PC-3 (cell line): ENCODE measurements around the gene C9orf43. TPM values are rescaled to one million over a fixed set of nuclear protein-coding genes. Genes with fewer than 3 reads are reported as not detected.

Source experiments
- ATAC-seq: fragments of 200-7000 bp; cut with Tn5 transposase; 2 replicates; pipeline ENCODE4 v1.9.1; 2020; ENCODE audit warnings: mild to moderate bottlenecking, moderate library complexity
- BruUV-seq: library from RNA; stranded (reverse); fragments of 400-500 nt; replicated peaks from 2 replicates; lab custom pipeline; 2021; lab: Mats Ljungman, UMichigan
- CTCF ChIA-PET: fragments of 300-600 bp; sonication (Branson Sonifier 250); formaldehyde crosslinking; loops from one replicate; lab custom pipeline; 2022; ENCODE audit warnings: antibody characterized with exemption; lab: Charles Lee
- POLR2A ChIA-PET: fragments of 300-600 bp; sonication (Branson Sonifier 250); formaldehyde crosslinking; loops from one replicate; lab custom pipeline; 2022; ENCODE audit warnings: antibody characterized with exemption; ENCODE audit not compliant: unreplicated experiment; lab: Charles Lee
- DNase-seq: peaks from one replicate; pipeline ENCODE4 v3.0.0-alpha.2; 2015
- H2AFZ ChIP-seq: fragments of 300-600 bp; sonication (generic); 2 replicates; pipeline ENCODE4 v1.6.0; 2016; ENCODE audit warnings: antibody characterized with exemption, low read length
- H3F3A ChIP-seq: fragments of 300-600 bp; sonication (generic); one replicate; pipeline ENCODE4 v1.6.0; 2017; ENCODE audit warnings: antibody characterized with exemption, low read length, control low read depth, mild to moderate bottlenecking; ENCODE audit not compliant: unreplicated experiment
- H3K27ac ChIP-seq: fragments of 300-600 bp; sonication (generic); 2 replicates; pipeline ENCODE4 v1.5.1; 2016; ENCODE audit warnings: mild to moderate bottlenecking, low read length
- H3K27me3 ChIP-seq: fragments of 300-600 bp; sonication (generic); 2 replicates; pipeline ENCODE4 v1.6.1; 2016; ENCODE audit warnings: low read length, mixed read lengths
- H3K36me3 ChIP-seq: fragments of 300-600 bp; sonication (generic); 2 replicates; pipeline ENCODE4 v1.6.1; 2016; ENCODE audit warnings: low read depth, mixed run types, low read length, mixed read lengths
- H3K4me1 ChIP-seq: fragments of 300-600 bp; sonication (generic); 2 replicates; pipeline ENCODE4 v1.5.1; 2016; ENCODE audit warnings: low read length; ENCODE audit not compliant: insufficient read depth
- H3K4me2 ChIP-seq: fragments of 300-600 bp; sonication (generic); 2 replicates; pipeline ENCODE4 v1.6.0; 2016; ENCODE audit warnings: low read length
- H3K4me3 ChIP-seq: fragments of 300-600 bp; sonication (generic); 2 replicates; pipeline ENCODE4 v1.5.1; 2016; ENCODE audit warnings: mild to moderate bottlenecking, low read length, mixed read lengths
- H3K79me2 ChIP-seq: fragments of 300-600 bp; sonication (generic); 2 replicates; pipeline ENCODE4 v1.6.1; 2017; ENCODE audit warnings: low read length, mixed read lengths
- H3K9ac ChIP-seq: fragments of 300-600 bp; sonication (generic); 2 replicates; pipeline ENCODE4 v1.6.0; 2016; ENCODE audit warnings: mild to moderate bottlenecking, low read length
- H3K9me2 ChIP-seq: fragments of 300-600 bp; sonication (generic); replicated peaks from 2 replicates; pipeline ENCODE4 v1.6.1; 2016; ENCODE audit warnings: mixed run types, low read length, mixed read lengths
- H3K9me3 ChIP-seq: fragments of 300-600 bp; sonication (generic); 2 replicates; pipeline ENCODE4 v1.6.1; 2016; ENCODE audit warnings: low read length, mixed read lengths
- H4K20me1 ChIP-seq: fragments of 300-600 bp; sonication (generic); 2 replicates; pipeline ENCODE4 v1.6.1; 2016; ENCODE audit warnings: low read length, mixed read lengths
- EZH2 ChIP-seq: fragments of 300-600 bp; sonication (generic); IDR thresholded peaks from one replicate; pipeline ENCODE4 v1.6.1; 2017; ENCODE audit warnings: antibody characterized with exemption, mild to moderate bottlenecking, low read length; ENCODE audit not compliant: unreplicated experiment
- EZH2phosphoT487 ChIP-seq: fragments of 300-600 bp; sonication (generic); IDR thresholded peaks from 2 replicates; pipeline ENCODE4 v1.6.1; 2018; ENCODE audit warnings: mild to moderate bottlenecking, antibody characterized with exemption, low read length, borderline replicate concordance
- intact Hi-C: fragments of 100-400 bp; cut with micrococcal nuclease; formaldehyde crosslinking; loops from 2 replicates; pipeline ENCODE4 v1.9.0; 2023
- total RNA-seq: library from RNA; depleted of rRNA; stranded (reverse); fragments of >200 nt; gene quantifications from 2 replicates; pipeline ENCODE4 v1.2.3, GENCODE V29; 2014
- TF ChIP-seq, protein P1 (sequence below): fragments of 300-600 bp; sonication (generic); conservative IDR thresholded peaks from 2 replicates; pipeline ENCODE4 v1.5.1; 2017; ENCODE audit warnings: antibody characterized with exemption, low read depth, mild to moderate bottlenecking, low read length

C9orf43 gene
- total RNA-seq, 1 experiment from 2014 or later = 0.29 TPM

DNA sequence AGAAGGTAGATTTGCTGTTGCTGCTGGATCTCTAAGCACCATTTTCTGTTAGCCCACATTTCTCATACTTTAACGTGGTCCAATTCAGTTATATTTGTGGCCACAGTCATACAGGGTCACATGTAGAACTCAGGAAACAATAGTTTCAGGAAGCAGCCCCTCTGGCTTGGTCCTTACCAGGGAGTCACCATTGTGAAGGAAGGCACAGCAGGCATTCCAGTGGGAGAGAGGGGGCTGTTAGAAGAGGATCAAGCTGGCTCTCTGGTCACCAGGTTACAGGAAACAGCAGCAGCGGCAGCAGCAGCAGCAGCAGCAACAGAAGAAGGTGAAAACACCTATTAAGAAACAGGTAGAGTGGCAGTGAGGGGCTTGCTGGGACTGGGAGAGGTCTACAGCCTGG lies 14.5 kb downstream of the C9orf43 start:
- intact Hi-C loops = no loop called here
- no TSS peak for BruUV-seq
- CTCF ChIA-PET = no interaction called here

DNA sequence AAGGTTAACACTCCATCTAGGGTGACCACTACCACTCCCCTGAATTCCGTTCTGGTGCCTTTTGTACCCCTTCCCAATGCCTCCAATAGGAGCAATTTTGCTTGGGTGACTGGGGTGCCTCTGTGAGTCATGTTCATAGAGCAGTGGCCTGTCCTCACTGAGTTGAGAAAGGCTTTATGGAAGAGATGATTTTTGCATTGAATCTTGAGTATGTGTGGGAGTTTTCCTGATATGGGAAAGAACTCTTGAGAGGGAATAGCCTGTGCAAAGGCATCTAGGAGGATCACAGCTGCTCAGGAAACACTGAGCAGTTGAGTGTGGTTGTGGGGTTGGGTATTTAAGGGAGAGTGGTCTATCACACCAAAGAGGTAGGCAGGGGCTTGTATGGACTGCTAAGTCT lies 16.2 kb downstream of the C9orf43 start:
- Histone ChIP-seq H3K9me2 (no peaks in the 10 kb centered on the region), H3K4me1 (no peaks in the 10 kb centered on the region), H3K9ac (no peak overlapping the region), H4K20me1 (no peaks in the 10 kb centered on the region), H3K27ac (no peak overlapping the region), H3K27me3 (no peaks in the 10 kb centered on the region), H3K4me3 (no peak overlapping the region), H3K36me3 (no peaks in the 10 kb centered on the region), H2AFZ (no peak overlapping the region), H3F3A (no peaks in the 10 kb centered on the region), H3K79me2 (no peaks in the 10 kb centered on the region), H3K4me2 (no peak overlapping the region), H3K9me3 (no peaks in the 10 kb centered on the region)
- BruUV-seq = no TSS peak
- TF ChIP-seq EZH2phosphoT487 = no peak
- TF ChIP-seq, protein P1, sequence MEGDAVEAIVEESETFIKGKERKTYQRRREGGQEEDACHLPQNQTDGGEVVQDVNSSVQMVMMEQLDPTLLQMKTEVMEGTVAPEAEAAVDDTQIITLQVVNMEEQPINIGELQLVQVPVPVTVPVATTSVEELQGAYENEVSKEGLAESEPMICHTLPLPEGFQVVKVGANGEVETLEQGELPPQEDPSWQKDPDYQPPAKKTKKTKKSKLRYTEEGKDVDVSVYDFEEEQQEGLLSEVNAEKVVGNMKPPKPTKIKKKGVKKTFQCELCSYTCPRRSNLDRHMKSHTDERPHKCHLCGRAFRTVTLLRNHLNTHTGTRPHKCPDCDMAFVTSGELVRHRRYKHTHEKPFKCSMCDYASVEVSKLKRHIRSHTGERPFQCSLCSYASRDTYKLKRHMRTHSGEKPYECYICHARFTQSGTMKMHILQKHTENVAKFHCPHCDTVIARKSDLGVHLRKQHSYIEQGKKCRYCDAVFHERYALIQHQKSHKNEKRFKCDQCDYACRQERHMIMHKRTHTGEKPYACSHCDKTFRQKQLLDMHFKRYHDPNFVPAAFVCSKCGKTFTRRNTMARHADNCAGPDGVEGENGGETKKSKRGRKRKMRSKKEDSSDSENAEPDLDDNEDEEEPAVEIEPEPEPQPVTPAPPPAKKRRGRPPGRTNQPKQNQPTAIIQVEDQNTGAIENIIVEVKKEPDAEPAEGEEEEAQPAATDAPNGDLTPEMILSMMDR = no peak
- TF ChIP-seq EZH2 = no peak
- DNase-seq (no peak), ATAC-seq (no peak)
- CTCF ChIA-PET = no interaction called here
- POLR2A ChIA-PET = no interaction called here
- intact Hi-C loops = no loop called here

More for the DNA sequence above, 14.5 kb downstream of the C9orf43 start:
- H3F3A ChIP-seq = no peaks in the 10 kb centered on the region
- H3K4me2 ChIP-seq = no peak overlapping the region
- H3K4me1 ChIP-seq = no peaks in the 10 kb centered on the region
- DNase-seq (no peak), ATAC-seq (no peak)
- no peak overlapping the region for H2AFZ ChIP-seq
- H3K27ac ChIP-seq = no peak overlapping the region
- H3K9me3 ChIP-seq = no peaks in the 10 kb centered on the region
- no peak overlapping the region for H3K9ac ChIP-seq
- H3K36me3 ChIP-seq = no peaks in the 10 kb centered on the region
- POLR2A ChIA-PET = no interaction called here
- no peaks in the 10 kb centered on the region for H3K27me3 ChIP-seq
- no peaks in the 10 kb centered on the region for H3K79me2 ChIP-seq
- H4K20me1 ChIP-seq = no peaks in the 10 kb centered on the region
- TF ChIP-seq EZH2phosphoT487 = no peak
- TF ChIP-seq EZH2 = no peak
- TF ChIP-seq, protein P1 = no peak
- H3K9me2 ChIP-seq = no peaks in the 10 kb centered on the region
- H3K4me3 ChIP-seq = no peak overlapping the region

DNA sequence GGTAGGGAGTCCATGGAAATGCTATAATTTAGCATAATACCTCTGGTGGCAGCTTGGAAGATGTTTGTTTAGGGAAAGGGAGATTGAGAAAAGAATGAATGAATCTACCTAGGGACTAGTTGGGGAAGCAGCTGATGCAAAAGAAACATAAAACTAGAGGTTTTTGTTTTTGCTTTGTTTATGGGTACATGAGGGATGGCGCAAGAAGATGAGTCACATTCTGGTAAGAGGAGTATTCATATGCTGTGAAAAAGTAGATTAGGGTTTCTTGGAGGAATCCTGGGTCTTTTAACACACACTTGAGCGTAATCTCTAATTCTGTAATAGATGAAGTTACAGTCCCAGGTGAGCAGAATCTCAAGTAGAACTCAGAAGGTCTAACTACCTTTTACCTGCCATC lies 17.1 kb downstream of the C9orf43 start:
- intact Hi-C loops = no loop called here
- no peak for DNase-seq
- no peaks in the 10 kb centered on the region for H3K9me3 ChIP-seq
- no peak overlapping the region for H3K9ac ChIP-seq
- H2AFZ ChIP-seq = no peak overlapping the region
- no peaks in the 10 kb centered on the region for H3K4me1 ChIP-seq
- no TSS peak for BruUV-seq
- no peak for TF ChIP-seq EZH2
- H3K9me2 ChIP-seq = no peaks in the 10 kb centered on the region
- ATAC-seq = no peak
- no peaks in the 10 kb centered on the region for H3K27me3 ChIP-seq
- no peaks in the 10 kb centered on the region for H4K20me1 ChIP-seq
- H3F3A ChIP-seq = no peaks in the 10 kb centered on the region
- H3K4me3 ChIP-seq = no peak overlapping the region
- POLR2A ChIA-PET = no interaction called here
- CTCF ChIA-PET = no interaction called here
- no peaks in the 10 kb centered on the region for H3K79me2 ChIP-seq
- H3K27ac ChIP-seq = no peak overlapping the region
- H3K4me2 ChIP-seq = no peak overlapping the region
- no peaks in the 10 kb centered on the region for H3K36me3 ChIP-seq
